Measurements from ENCODE around the gene RMC1. TPM values are rescaled to one million over a fixed set of nuclear protein-coding genes. Genes with fewer than 3 reads are reported as not detected.

RMC1 gene
- total RNA-seq, 2 experiments from 2014 or later, result 26.1 to 28.5 TPM

DNA sequence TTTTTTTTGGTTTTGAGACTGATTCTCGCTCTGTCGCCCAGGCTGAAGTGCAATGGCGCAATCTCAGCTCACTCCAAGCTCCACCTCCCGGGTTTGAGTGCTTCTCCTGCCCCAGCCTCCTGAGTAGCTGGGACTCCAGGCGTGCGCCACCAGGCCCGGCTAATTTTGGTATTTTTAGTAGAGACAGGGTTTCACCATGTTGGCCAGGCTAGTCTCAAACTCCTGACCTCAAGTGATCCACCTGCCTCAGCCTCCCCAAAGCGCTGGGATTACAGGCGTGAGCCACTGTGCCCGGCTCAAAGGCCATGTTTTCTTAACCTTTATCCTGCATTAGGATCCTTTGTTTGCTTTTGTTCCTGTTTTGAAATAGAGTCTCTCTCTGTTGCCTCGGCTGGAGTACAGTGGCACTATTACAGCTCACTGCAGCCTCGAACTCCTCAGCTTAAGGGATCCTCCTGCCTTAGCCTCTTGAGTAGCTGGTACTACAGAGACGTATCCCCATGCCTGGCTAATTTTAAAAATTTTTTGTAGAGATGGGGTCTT, 42.0 kb downstream of the RMC1 start:
- no peaks in the 10 kb centered on the region for H3K9me3 Mint-ChIP-seq
- POLR2A ChIA-PET, result no interaction called here
- peaks cover 25% of the 10 kb centered on the region for H3K4me1 Mint-ChIP-seq (ENCODE audit: low read depth)
- intact Hi-C loops (cut with micrococcal nuclease), result no loop called here
- no peak overlapping the region for H3K4me3 Mint-ChIP-seq
- no peak overlapping the region for H3K27ac Mint-ChIP-seq
- peaks cover 36% of the 10 kb centered on the region for H3K36me3 Mint-ChIP-seq (ENCODE audit: low read depth)
- CTCF ChIA-PET, result interaction anchor here (1.0 to 1.8 kb wide), 3 partner anchors 10 to 29 kb away, joined by 3 to 6 read pairs (median 3); no protein-coding TSS in a partner anchor
- H3K27me3 Mint-ChIP-seq, result no peaks in the 10 kb centered on the region
- no peak for ATAC-seq
- TF ChIP-seq, protein P1, sequence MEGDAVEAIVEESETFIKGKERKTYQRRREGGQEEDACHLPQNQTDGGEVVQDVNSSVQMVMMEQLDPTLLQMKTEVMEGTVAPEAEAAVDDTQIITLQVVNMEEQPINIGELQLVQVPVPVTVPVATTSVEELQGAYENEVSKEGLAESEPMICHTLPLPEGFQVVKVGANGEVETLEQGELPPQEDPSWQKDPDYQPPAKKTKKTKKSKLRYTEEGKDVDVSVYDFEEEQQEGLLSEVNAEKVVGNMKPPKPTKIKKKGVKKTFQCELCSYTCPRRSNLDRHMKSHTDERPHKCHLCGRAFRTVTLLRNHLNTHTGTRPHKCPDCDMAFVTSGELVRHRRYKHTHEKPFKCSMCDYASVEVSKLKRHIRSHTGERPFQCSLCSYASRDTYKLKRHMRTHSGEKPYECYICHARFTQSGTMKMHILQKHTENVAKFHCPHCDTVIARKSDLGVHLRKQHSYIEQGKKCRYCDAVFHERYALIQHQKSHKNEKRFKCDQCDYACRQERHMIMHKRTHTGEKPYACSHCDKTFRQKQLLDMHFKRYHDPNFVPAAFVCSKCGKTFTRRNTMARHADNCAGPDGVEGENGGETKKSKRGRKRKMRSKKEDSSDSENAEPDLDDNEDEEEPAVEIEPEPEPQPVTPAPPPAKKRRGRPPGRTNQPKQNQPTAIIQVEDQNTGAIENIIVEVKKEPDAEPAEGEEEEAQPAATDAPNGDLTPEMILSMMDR (IDR thresholded peaks at IDR 0.05), result no peak
- no peak for DNase-seq

DNA sequence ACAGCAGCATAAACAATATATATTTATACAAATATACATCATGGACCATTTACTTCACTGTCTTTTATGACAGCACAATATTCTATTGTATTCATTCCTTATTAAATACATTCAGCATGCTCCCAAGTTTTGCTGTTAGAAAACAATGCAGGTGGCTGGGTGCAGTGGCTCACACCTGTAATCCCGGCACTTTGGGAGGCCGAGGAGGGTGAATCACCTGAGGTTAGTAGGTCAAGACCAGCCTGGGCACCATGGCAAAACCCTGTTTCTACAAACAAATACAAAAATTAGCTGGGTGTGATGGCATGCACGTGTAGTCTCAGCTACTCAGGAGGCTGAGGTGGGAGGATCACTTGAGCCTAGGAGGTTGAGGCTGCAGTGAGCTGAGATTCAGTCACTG, 44.0 kb downstream of the RMC1 start:
- intact Hi-C loops (cut with micrococcal nuclease), result no loop called here
- Mint-ChIP-seq H3K9me3 (no peaks in the 10 kb centered on the region), H3K4me3 (no peak overlapping the region), H3K36me3 (ENCODE audit: low read depth) (peaks cover 37% of the 10 kb centered on the region), H3K4me1 (ENCODE audit: low read depth) (peaks cover 8% of the 10 kb centered on the region), H3K27me3 (no peaks in the 10 kb centered on the region), H3K27ac (no peak overlapping the region)
- no peak for DNase-seq
- ATAC-seq, result no peak
- ChIA-PET POLR2A (interaction anchor here (1.2 kb wide), 1 partner anchor 25 kb away, joined by 3 read pairs; no protein-coding TSS in a partner anchor), CTCF (no interaction called here)
- TF ChIP-seq, protein P1 (IDR thresholded peaks at IDR 0.05), result no peak

DNA sequence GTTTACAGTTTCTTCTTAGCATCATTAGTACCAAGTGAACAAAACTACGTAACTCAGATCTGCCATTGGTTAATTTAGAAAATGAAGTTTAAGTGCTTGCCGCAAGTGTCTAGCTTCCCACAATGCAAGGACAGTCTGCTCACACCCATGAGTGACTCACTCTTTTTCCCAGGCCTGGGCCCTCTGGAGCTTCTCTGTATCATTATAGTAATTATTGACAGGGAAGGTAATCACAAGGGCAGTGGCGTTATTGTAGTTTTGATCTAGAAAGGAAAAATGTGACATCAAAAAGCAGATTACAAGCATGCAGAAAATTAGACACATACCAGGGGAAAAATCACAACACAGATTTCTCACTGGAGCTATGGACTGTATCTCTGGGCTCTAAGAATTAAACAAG, 44.5 kb downstream of the RMC1 start:
- H3K9me3 Mint-ChIP-seq, result no peaks in the 10 kb centered on the region
- H3K27me3 Mint-ChIP-seq, result no peaks in the 10 kb centered on the region
- no peak for ATAC-seq
- H3K4me3 Mint-ChIP-seq, result no peak overlapping the region
- H3K36me3 Mint-ChIP-seq (ENCODE audit: low read depth), result peaks cover 35% of the 10 kb centered on the region
- CTCF ChIA-PET, result no interaction called here
- POLR2A ChIA-PET, result interaction anchor here (1.2 kb wide), 1 partner anchor 26 kb away, joined by 3 read pairs; no protein-coding TSS in a partner anchor
- intact Hi-C loops (cut with micrococcal nuclease), result no loop called here
- TF ChIP-seq, protein P1 (IDR thresholded peaks at IDR 0.05), result no peak
- DNase-seq, result no peak
- peaks cover 4% of the 10 kb centered on the region for H3K4me1 Mint-ChIP-seq (ENCODE audit: low read depth)
- no peak overlapping the region for H3K27ac Mint-ChIP-seq

DNA sequence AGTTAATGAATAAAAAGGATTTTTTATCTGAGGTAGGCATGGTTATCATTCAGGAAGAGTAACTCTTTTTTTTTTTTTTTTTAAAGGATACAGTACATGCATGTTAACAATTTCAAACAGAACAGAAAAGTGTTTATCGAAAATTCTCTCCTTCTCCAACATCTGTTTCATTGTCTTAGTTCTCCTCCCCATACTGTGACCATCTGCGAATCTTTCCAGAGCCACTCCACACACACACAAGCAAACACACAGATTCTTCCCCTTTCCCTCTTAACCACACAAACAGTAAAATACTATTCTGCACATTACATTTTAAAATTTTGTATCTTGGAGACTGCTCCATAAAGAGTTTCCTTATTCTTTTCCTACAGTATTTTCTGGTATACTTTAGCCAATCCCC, 45.0 kb downstream of the RMC1 start:
- H3K4me1 Mint-ChIP-seq (ENCODE audit: low read depth), result peaks cover 4% of the 10 kb centered on the region
- H3K9me3 Mint-ChIP-seq, result no peaks in the 10 kb centered on the region
- ChIA-PET POLR2A (interaction anchor here (1.2 kb wide), 1 partner anchor 26 kb away, joined by 3 read pairs; no protein-coding TSS in a partner anchor), CTCF (no interaction called here)
- no peak overlapping the region for H3K4me3 Mint-ChIP-seq
- no peak for ATAC-seq
- intact Hi-C loops (cut with micrococcal nuclease), result no loop called here
- TF ChIP-seq, protein P1 (IDR thresholded peaks at IDR 0.05), result no peak
- no peaks in the 10 kb centered on the region for H3K27me3 Mint-ChIP-seq
- H3K27ac Mint-ChIP-seq, result no peak overlapping the region
- no peak for DNase-seq
- peaks cover 35% of the 10 kb centered on the region for H3K36me3 Mint-ChIP-seq (ENCODE audit: low read depth)

DNA sequence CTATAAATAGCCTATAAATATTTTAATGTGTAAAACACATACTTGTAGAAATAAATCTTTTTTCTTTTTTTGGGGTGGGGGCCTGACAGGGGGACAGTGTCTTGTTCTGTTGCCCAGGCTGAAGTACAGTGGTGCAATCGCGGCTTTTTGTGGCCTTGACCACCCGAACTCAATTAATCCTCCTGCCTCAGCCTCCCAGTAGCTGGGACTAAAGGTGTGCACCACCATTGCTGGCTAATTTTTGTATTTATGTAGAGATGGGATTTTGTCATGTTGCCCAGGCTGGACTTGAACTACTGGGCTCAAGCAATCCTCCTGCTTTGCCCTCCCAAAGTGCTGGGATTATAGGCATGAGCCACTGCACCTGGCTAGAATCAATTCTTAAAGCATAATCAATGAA, 45.4 kb downstream of the RMC1 start:
- Mint-ChIP-seq H3K27ac (no peak overlapping the region), H3K4me1 (ENCODE audit: low read depth) (peaks cover 4% of the 10 kb centered on the region), H3K4me3 (no peak overlapping the region), H3K36me3 (ENCODE audit: low read depth) (peaks cover 33% of the 10 kb centered on the region), H3K9me3 (no peaks in the 10 kb centered on the region), H3K27me3 (no peaks in the 10 kb centered on the region)
- TF ChIP-seq, protein P1 (IDR thresholded peaks at IDR 0.05), result no peak
- ATAC-seq (no peak), DNase-seq (no peak)
- ChIA-PET CTCF (no interaction called here), POLR2A (no interaction called here)
- intact Hi-C loops (cut with micrococcal nuclease), result no loop called here
